MM.1S (cell line): ENCODE measurements around the gene MYD88.

Experiments
- DNase-seq: peaks from one replicate; pipeline ENCODE4 v3.0.0-alpha.2; 2015
- H2AFZ ChIP-seq: fragments of 300-600 bp; sonication (generic); 2 replicates; pipeline ENCODE4 v1.6.0; 2016; ENCODE audit warnings: antibody characterized with exemption, low read length
- H3F3A ChIP-seq: fragments of 300-600 bp; sonication (generic); 2 replicates; pipeline ENCODE4 v1.6.1; 2016; ENCODE audit warnings: mild to moderate bottlenecking, antibody characterized with exemption, low read length, moderate library complexity, mixed read lengths; ENCODE audit not compliant: insufficient read depth
- H3K27ac ChIP-seq: fragments of 300-600 bp; sonication (generic); 2 replicates; pipeline ENCODE4 v1.5.1; 2016; ENCODE audit warnings: mild to moderate bottlenecking, low read length
- H3K27me3 ChIP-seq: fragments of 300-600 bp; sonication (generic); replicated peaks from 2 replicates; pipeline ENCODE4 v1.6.0; 2016; ENCODE audit warnings: low read length; ENCODE audit not compliant: insufficient read depth
- H3K36me3 ChIP-seq: fragments of 300-600 bp; sonication (generic); replicated peaks from 2 replicates; pipeline ENCODE4 v1.6.1; 2016; ENCODE audit warnings: mild to moderate bottlenecking, low read length, mixed read lengths; ENCODE audit not compliant: insufficient read depth
- H3K4me1 ChIP-seq: fragments of 300-600 bp; sonication (generic); 2 replicates; pipeline ENCODE4 v1.6.1; 2016; ENCODE audit warnings: low read length, mixed read lengths
- H3K4me2 ChIP-seq: fragments of 300-600 bp; sonication (generic); 2 replicates; pipeline ENCODE4 v1.6.0; 2016; ENCODE audit warnings: low read depth, low read length
- H3K4me3 ChIP-seq: fragments of 300-600 bp; sonication (generic); 2 replicates; pipeline ENCODE4 v1.5.1; 2016; ENCODE audit warnings: low read length, mixed read lengths
- H3K79me2 ChIP-seq: fragments of 300-600 bp; sonication (generic); 2 replicates; pipeline ENCODE4 v1.6.1; 2016; ENCODE audit warnings: mixed run types, low read length, mixed read lengths
- H3K9ac ChIP-seq: fragments of 300-600 bp; sonication (generic); 2 replicates; pipeline ENCODE4 v1.6.1; 2016; ENCODE audit warnings: low read length, mixed read lengths
- H3K9me2 ChIP-seq: fragments of 300-600 bp; sonication (generic); replicated peaks from 2 replicates; pipeline ENCODE4 v1.6.1; 2016; ENCODE audit warnings: mild to moderate bottlenecking, low read length, mixed read lengths; ENCODE audit not compliant: insufficient read depth
- H3K9me3 ChIP-seq: fragments of 300-600 bp; sonication (generic); replicated peaks from 2 replicates; pipeline ENCODE4 v1.6.1; 2016; ENCODE audit warnings: mild to moderate bottlenecking, low read length, mixed read lengths; ENCODE audit not compliant: insufficient read depth
- H4K20me1 ChIP-seq: fragments of 300-600 bp; sonication (generic); 2 replicates; pipeline ENCODE4 v1.6.1; 2016; ENCODE audit warnings: mild to moderate bottlenecking, low read length, moderate library complexity, mixed read lengths; ENCODE audit not compliant: insufficient read depth
- CTCF ChIP-seq: fragments of 300-600 bp; sonication (generic); IDR thresholded peaks from 2 replicates; pipeline ENCODE4 v1.5.1; 2016; ENCODE audit warnings: antibody characterized with exemption, low read length, mixed read lengths
- EZH2 ChIP-seq: fragments of 300-600 bp; sonication (generic); optimal IDR thresholded peaks from 2 replicates; pipeline ENCODE3; 2017; ENCODE audit warnings: low read depth, mild to moderate bottlenecking, antibody characterized with exemption, low read length, mixed read lengths
- EZH2phosphoT487 ChIP-seq: fragments of 300-600 bp; sonication (generic); IDR thresholded peaks from 2 replicates; pipeline ENCODE4 v1.6.1; 2018; ENCODE audit warnings: antibody characterized with exemption, low read length

MYD88 gene

GRCh38 chr3:38098376-38098723, 40.1 kb upstream of the MYD88 start:
- Histone ChIP-seq H3K4me2 (no peak overlapping the region), H3K4me3 (no peak overlapping the region), H3K27me3 (no peaks in the 10 kb centered on the region), H3K4me1 (no peaks in the 10 kb centered on the region), H3K79me2 (no peaks in the 10 kb centered on the region), H3K9ac (no peak overlapping the region), H3K9me2 (no peaks in the 10 kb centered on the region), H3K36me3 (no peaks in the 10 kb centered on the region), H2AFZ (no peak overlapping the region), H4K20me1 (no peaks in the 10 kb centered on the region), H3K9me3 (no peaks in the 10 kb centered on the region), H3F3A (no peaks in the 10 kb centered on the region), H3K27ac (no peak overlapping the region)
- TF ChIP-seq EZH2phosphoT487 (no peak), CTCF (no peak), EZH2 (no peak)
- DNase-seq, result no peak

- Histone ChIP-seq H3K9me3 (no peaks in the 10 kb centered on the region), H4K20me1 (no peaks in the 10 kb centered on the region), H3F3A (no peaks in the 10 kb centered on the region), H3K4me3 (no peak overlapping the region), H3K4me2 (no peak overlapping the region), H2AFZ (no peak overlapping the region), H3K9ac (no peak overlapping the region), H3K4me1 (no peaks in the 10 kb centered on the region), H3K27ac (no peak overlapping the region), H3K79me2 (no peaks in the 10 kb centered on the region), H3K27me3 (no peaks in the 10 kb centered on the region), H3K9me2 (no peaks in the 10 kb centered on the region), H3K36me3 (no peaks in the 10 kb centered on the region)
- TF ChIP-seq EZH2, result no peak
- DNase-seq, result no peak
Measured at GRCh38 chr3:38099518-38099917, 38.9 kb upstream of the MYD88 start.

- Histone ChIP-seq H4K20me1 (no peaks in the 10 kb centered on the region), H3K4me2 (no peak overlapping the region), H3K36me3 (no peaks in the 10 kb centered on the region), H3K4me3 (no peak overlapping the region), H3K79me2 (no peaks in the 10 kb centered on the region), H3K4me1 (no peaks in the 10 kb centered on the region), H2AFZ (no peak overlapping the region), H3F3A (no peaks in the 10 kb centered on the region), H3K9me3 (no peaks in the 10 kb centered on the region), H3K27ac (no peak overlapping the region), H3K9ac (no peak overlapping the region), H3K9me2 (no peaks in the 10 kb centered on the region), H3K27me3 (no peaks in the 10 kb centered on the region)
- TF ChIP-seq CTCF, result no peak
- TF ChIP-seq EZH2phosphoT487, result no peak
- TF ChIP-seq EZH2, result no peak
- no peak for DNase-seq
Measured at GRCh38 chr3:38100498-38100897, 38.0 kb upstream of the MYD88 start.

- Histone ChIP-seq H3K27me3 (no peaks in the 10 kb centered on the region), H3K9ac (no peak overlapping the region), H3K4me2 (no peak overlapping the region), H3K79me2 (no peaks in the 10 kb centered on the region), H3K9me3 (no peaks in the 10 kb centered on the region), H3K4me3 (no peak overlapping the region), H3K36me3 (no peaks in the 10 kb centered on the region), H3F3A (no peaks in the 10 kb centered on the region), H2AFZ (no peak overlapping the region), H4K20me1 (no peaks in the 10 kb centered on the region), H3K27ac (no peak overlapping the region), H3K9me2 (no peaks in the 10 kb centered on the region), H3K4me1 (no peaks in the 10 kb centered on the region)
- TF ChIP-seq EZH2phosphoT487 (no peak), EZH2 (no peak), CTCF (no peak)
- DNase-seq, result no peak
Measured at GRCh38 chr3:38101811-38102443, 36.5 kb upstream of the MYD88 start.
